Panc1 (cell line): ENCODE data around the gene IL12RB2.

Experiments
- CTCF ChIP-seq: fragments of 450-650 bp; IDR thresholded peaks from 2 replicates; pipeline ENCODE4 v1.5.1; 2017; ENCODE audit warnings: mild to moderate bottlenecking
- POLR2AphosphoS5 ChIP-seq: IDR thresholded peaks from 2 replicates; pipeline ENCODE4 v1.6.1; 2012; ENCODE audit warnings: mild to moderate bottlenecking, low read depth, low read length, moderate library complexity
- REST ChIP-seq, 2 experiments: IDR thresholded peaks; 2 replicates each; pipeline ENCODE4 v1.6.1; 2011 to 2012; ENCODE audit warnings: low read depth in 2 of 2, control low read depth in 1 of 2, low read length in 1 of 2, mild to moderate bottlenecking in 1 of 2, moderate library complexity in 1 of 2; ENCODE audit not compliant: insufficient read depth in 1 of 2

- TF ChIP-seq POLR2AphosphoS5 (no peak), CTCF (no peak), REST (IDR thresholded peaks at IDR 0.05; ENCODE audit: insufficient read depth in 1 of 2, low read depth in 2 of 2, low read length in 1 of 2) (no peak)
These were observed 86.1 kb downstream of the IL12RB2 start for GRCh38 chr1:67393737-67394136.
